Activated naive CD4-positive, alpha-beta T cell treated with anti-CD3 and anti-CD28 coated beads, Interleukin-2, amount 50 U/mL, for 24 hours (primary cell): Measurements from ENCODE around the gene CTNND1.
"Not testable (repeated sequence)": the region's sequence is repeated elsewhere in the genome, so short reads cannot be mapped to it uniquely, and the experiment has no call there.

Experiments
- H3K27ac Mint-ChIP-seq: one replicate; pipeline ENCODE4 v1.8.0; 2021; ENCODE audit warnings: mild to moderate bottlenecking, mixed read lengths
- H3K27me3 Mint-ChIP-seq: one replicate; pipeline ENCODE4 v1.8.0; 2021; ENCODE audit warnings: mixed read lengths
- H3K36me3 Mint-ChIP-seq: one replicate; pipeline ENCODE4 v1.8.0; 2021; ENCODE audit warnings: mixed read lengths
- H3K4me1 Mint-ChIP-seq: one replicate; pipeline ENCODE4 v1.8.0; 2021; ENCODE audit warnings: mixed read lengths
- H3K4me3 Mint-ChIP-seq: one replicate; pipeline ENCODE4 v1.8.0; 2021; ENCODE audit warnings: mild to moderate bottlenecking, mixed read lengths
- H3K9me3 Mint-ChIP-seq: one replicate; pipeline ENCODE4 v1.8.0; 2021; ENCODE audit warnings: mixed read lengths

Gene CTNND1

GRCh38 chr11:57800444-57801182, 39.0 kb downstream of the CTNND1 start:
- Mint-ChIP-seq H3K27me3 (no peaks in the 10 kb centered on the region), H3K4me3 (no peak overlapping the region), H3K36me3 (peaks cover 10% of the 10 kb centered on the region), H3K27ac (peak overlapping the region; percentile 74), H3K9me3 (no peaks in the 10 kb centered on the region), H3K4me1 (peaks cover 28% of the 10 kb centered on the region)

- Mint-ChIP-seq H3K4me1 (peaks cover 28% of the 10 kb centered on the region), H3K4me3 (no peak overlapping the region)
Observed at GRCh38 chr11:57801183-57801485, 39.5 kb downstream of the CTNND1 start.

GRCh38 chr11:57802411-57802810, 40.8 kb downstream of the CTNND1 start:
- H3K9me3 Mint-ChIP-seq, result no peaks in the 10 kb centered on the region
- H3K4me1 Mint-ChIP-seq, result peaks cover 28% of the 10 kb centered on the region
- no peak overlapping the region for H3K27ac Mint-ChIP-seq
- H3K27me3 Mint-ChIP-seq, result no peaks in the 10 kb centered on the region
- no peak overlapping the region for H3K4me3 Mint-ChIP-seq
- H3K36me3 Mint-ChIP-seq, result peaks cover 11% of the 10 kb centered on the region

More at GRCh38 chr11:57801183-57801485, 39.5 kb downstream of the CTNND1 start:
- no peak overlapping the region for H3K27ac Mint-ChIP-seq
- H3K27me3 Mint-ChIP-seq, result no peaks in the 10 kb centered on the region
- H3K9me3 Mint-ChIP-seq, result no peaks in the 10 kb centered on the region
- peaks cover 9% of the 10 kb centered on the region for H3K36me3 Mint-ChIP-seq

DNA sequence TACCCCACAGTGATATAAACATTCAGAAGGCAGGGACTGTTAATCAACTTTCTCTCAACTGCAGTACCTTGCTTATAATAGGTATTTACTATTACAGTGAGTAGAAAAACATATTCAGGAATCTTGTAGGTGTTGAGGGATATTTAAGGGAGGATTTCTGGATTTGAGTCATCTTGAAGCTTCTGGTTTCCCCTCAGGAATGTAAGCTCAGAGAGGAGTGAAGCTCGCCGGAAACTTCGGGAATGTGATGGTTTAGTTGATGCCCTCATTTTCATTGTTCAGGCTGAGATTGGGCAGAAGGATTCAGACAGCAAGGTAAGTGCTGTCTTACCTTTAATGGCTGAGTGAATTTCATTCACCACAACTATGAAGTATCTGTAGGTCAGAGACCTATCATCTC, 42.9 kb downstream of the CTNND1 start:
- Mint-ChIP-seq H3K9me3 (no peaks in the 10 kb centered on the region), H3K4me1 (peaks cover 16% of the 10 kb centered on the region), H3K27ac (no peak overlapping the region), H3K27me3 (no peaks in the 10 kb centered on the region), H3K36me3 (peaks cover 17% of the 10 kb centered on the region), H3K4me3 (no peak overlapping the region)

DNA sequence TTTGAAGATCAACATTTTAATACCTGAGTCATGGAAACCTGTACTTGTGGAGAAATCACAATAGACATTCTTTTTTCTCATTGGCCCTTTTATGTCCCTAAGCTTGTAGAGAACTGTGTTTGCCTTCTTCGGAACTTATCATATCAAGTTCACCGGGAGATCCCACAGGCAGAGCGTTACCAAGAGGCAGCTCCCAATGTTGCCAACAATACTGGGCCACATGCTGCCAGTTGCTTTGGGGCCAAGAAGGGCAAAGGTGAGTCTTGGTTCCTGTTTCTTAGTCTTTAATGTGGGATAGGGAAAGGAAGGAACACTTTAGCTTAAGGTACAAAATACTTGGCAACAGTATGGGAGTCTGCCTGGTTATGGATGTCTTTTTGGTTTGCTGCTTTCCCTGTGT, 44.2 kb downstream of the CTNND1 start:
- no peaks in the 10 kb centered on the region for H3K9me3 Mint-ChIP-seq
- no peak overlapping the region for H3K4me3 Mint-ChIP-seq
- H3K4me1 Mint-ChIP-seq, result peaks cover 9% of the 10 kb centered on the region
- H3K27ac Mint-ChIP-seq, result no peak overlapping the region
- H3K36me3 Mint-ChIP-seq, result peaks cover 17% of the 10 kb centered on the region
- H3K27me3 Mint-ChIP-seq, result no peaks in the 10 kb centered on the region

- Mint-ChIP-seq H3K9me3 (no peaks in the 10 kb centered on the region), H3K4me3 (no peak overlapping the region), H3K27me3 (no peaks in the 10 kb centered on the region), H3K36me3 (peaks cover 7% of the 10 kb centered on the region), H3K4me1 (no peaks in the 10 kb centered on the region), H3K27ac (no peak overlapping the region)
Observed at GRCh38 chr11:57812634-57813033, 51.0 kb downstream of the CTNND1 start.

GRCh38 chr11:57815476-57815875, 53.9 kb downstream of the CTNND1 start:
- Mint-ChIP-seq H3K27me3 (no peaks in the 10 kb centered on the region), H3K36me3 (peaks cover 1% of the 10 kb centered on the region), H3K9me3 (no peaks in the 10 kb centered on the region), H3K4me1 (no peaks in the 10 kb centered on the region), H3K4me3 (no peak overlapping the region), H3K27ac (peak overlapping the region; percentile 36)

DNA sequence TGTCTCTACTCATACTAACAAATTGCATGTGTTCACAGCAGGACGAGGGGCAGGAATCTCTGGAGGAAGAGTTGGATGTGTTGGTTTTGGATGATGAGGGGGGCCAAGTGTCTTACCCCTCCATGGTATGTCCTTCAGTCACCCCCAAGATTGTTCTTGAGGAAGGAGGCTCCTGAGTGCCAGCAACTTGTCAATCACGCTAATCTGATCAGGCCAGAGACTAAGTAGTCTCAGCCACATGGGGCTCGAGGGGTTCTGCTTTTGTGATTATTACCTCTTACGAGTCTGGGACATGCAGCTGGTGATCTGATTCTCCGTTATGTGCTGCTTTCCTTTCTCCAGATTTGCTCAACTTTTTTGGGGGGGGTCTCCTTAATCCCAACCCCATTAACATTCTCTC, 54.3 kb downstream of the CTNND1 start:
- Mint-ChIP-seq H3K4me3 (no peak overlapping the region), H3K27me3 (no peaks in the 10 kb centered on the region), H3K36me3 (peaks cover 1% of the 10 kb centered on the region), H3K9me3 (no peaks in the 10 kb centered on the region), H3K4me1 (no peaks in the 10 kb centered on the region), H3K27ac (peak overlapping the region; percentile 36)

DNA sequence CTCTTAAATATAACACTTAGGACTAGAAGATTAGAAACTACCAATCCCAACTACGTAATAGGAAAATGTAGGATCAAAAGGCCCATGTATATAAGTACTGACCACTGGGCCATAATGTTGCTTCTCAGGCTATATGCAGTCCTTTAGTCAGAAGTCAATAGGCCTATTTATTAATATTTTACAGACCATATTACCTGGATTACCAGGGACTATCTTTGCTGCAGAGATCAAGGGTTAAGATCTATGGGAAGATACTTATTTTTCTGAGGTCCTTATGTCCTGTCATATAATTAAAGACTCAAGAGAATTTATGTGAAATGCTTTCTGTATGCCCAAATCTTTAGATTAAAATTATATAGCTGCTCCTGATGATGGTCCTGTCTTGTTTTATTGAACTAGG, 57.2 kb downstream of the CTNND1 start:
- H3K4me3 Mint-ChIP-seq, result no peak overlapping the region
- no peak overlapping the region for H3K27ac Mint-ChIP-seq
- H3K27me3 Mint-ChIP-seq, result no peaks in the 10 kb centered on the region
- H3K9me3 Mint-ChIP-seq, result no peaks in the 10 kb centered on the region
- peaks cover 1% of the 10 kb centered on the region for H3K36me3 Mint-ChIP-seq
- H3K4me1 Mint-ChIP-seq, result no peaks in the 10 kb centered on the region

DNA sequence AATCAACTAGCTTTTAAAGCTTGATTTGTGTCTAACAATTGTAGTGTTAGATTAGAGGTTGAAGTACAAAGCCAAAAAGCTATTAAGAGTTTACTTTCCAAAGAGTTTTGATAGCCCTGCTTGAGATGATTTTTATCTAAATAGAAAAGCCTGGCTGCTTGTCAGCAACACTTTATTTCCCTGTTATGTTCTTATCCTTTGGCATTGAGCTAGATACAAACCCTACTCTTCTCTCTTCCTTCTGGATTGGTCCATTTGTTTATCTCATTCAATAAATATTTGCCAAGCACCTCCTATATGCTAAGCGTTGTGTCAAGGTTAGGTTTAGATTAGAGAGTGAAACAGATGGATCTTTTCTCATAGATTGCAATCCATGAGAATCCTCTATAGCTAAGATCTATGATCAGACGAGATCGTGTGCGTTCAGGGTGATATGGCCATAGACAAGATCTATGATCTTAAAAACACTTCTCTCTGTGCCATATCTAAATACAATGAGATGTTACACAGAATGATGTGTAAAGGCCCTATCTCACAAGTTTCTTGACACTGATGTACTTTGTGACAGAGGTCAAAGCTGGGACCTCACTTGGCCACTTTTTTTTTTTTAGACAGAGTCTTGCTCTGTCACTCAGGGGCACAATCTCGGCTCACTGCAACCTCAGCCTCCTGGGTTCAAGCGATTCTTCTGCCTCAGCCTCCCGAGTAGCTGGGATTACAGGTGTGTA, 57.8 kb downstream of the CTNND1 start:
- Mint-ChIP-seq H3K9me3 (no peaks in the 10 kb centered on the region), H3K4me3 (no peak overlapping the region), H3K27me3 (no peaks in the 10 kb centered on the region), H3K36me3 (peaks cover 1% of the 10 kb centered on the region), H3K27ac (no peak overlapping the region), H3K4me1 (no peaks in the 10 kb centered on the region)

GRCh38 chr11:57823859-57824258, 62.3 kb downstream of the CTNND1 start:
- H3K4me3 Mint-ChIP-seq, result no peak overlapping the region
- H3K27ac Mint-ChIP-seq, result no peak overlapping the region
- H3K27me3 Mint-ChIP-seq, result no peaks in the 10 kb centered on the region
- H3K9me3 Mint-ChIP-seq, result no peaks in the 10 kb centered on the region
- H3K4me1 Mint-ChIP-seq, result no peaks in the 10 kb centered on the region
- no peaks in the 10 kb centered on the region for H3K36me3 Mint-ChIP-seq

DNA sequence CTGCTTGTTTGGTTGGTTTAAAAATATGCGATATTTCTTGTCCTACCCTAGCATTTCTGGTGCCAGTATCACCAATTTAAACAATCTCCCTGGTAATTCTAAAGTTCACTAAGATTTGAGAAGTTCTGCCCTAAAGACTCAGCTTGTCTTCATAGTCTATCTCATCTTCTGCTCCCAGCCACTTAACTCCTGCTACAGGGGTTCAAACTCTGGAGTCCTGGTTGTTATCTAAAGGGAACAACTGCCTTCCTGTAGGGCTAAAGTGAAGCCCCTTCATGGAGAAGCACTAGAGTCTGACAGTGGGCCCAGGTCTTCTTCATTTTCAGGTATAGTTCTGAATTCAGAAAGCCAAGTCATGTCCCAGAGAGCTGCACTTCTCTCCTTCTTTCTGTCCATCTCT, 73.2 kb downstream of the CTNND1 start:
- peaks cover 27% of the 10 kb centered on the region for H3K27me3 Mint-ChIP-seq
- H3K27ac Mint-ChIP-seq, result no peak overlapping the region

GRCh38 chr11:57838609-57839008, 77.0 kb downstream of the CTNND1 start:
- H3K36me3 Mint-ChIP-seq, H3K4me3 Mint-ChIP-seq, H3K9me3 Mint-ChIP-seq, H3K4me1 Mint-ChIP-seq, H3K27ac Mint-ChIP-seq: not testable (repeated sequence)
- H3K27me3 Mint-ChIP-seq, result peaks cover 18% of the 10 kb centered on the region

More for the DNA sequence above, 73.2 kb downstream of the CTNND1 start:
- Mint-ChIP-seq H3K4me1 (no peaks in the 10 kb centered on the region), H3K4me3 (no peak overlapping the region), H3K9me3 (no peaks in the 10 kb centered on the region), H3K36me3 (no peaks in the 10 kb centered on the region)

- Mint-ChIP-seq H3K4me3 (no peak overlapping the region), H3K27me3 (peaks cover 3% of the 10 kb centered on the region), H3K27ac (no peak overlapping the region), H3K4me1 (no peaks in the 10 kb centered on the region), H3K9me3 (no peaks in the 10 kb centered on the region), H3K36me3 (no peaks in the 10 kb centered on the region)
Observed at GRCh38 chr11:57842873-57843272, 81.3 kb downstream of the CTNND1 start.

DNA sequence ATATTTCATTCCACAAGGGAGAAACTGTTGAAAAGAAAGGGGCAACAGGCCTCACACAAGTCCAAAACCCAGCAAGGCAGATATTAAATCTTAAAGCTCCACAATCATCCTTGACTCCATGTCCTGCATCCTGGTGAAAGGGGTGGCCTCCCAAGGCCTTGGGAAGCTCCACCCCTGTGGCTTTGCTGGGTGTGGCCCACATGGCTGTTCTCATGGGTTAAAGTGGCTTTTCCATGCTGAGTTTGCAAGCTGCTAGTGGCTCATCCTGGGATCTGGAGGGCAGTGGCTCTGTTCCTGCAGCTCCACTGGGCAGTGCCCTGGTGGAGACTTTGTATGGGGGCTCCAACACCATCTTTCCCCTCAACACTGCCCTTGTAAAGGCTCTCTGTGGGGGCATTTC, 106.4 kb downstream of the CTNND1 start:
- H3K4me3 Mint-ChIP-seq, result no peak overlapping the region

GRCh38 chr11:57868491-57868890, 106.9 kb downstream of the CTNND1 start:
- H3K4me3 Mint-ChIP-seq, result no peak overlapping the region
- no peaks in the 10 kb centered on the region for H3K27me3 Mint-ChIP-seq
- H3K9me3 Mint-ChIP-seq, result no peaks in the 10 kb centered on the region
- H3K27ac Mint-ChIP-seq, result no peak overlapping the region
- H3K4me1 Mint-ChIP-seq, result no peaks in the 10 kb centered on the region
- no peaks in the 10 kb centered on the region for H3K36me3 Mint-ChIP-seq

More for the DNA sequence above, 106.4 kb downstream of the CTNND1 start:
- Mint-ChIP-seq H3K9me3 (no peaks in the 10 kb centered on the region), H3K36me3 (no peaks in the 10 kb centered on the region), H3K27me3 (no peaks in the 10 kb centered on the region), H3K4me1 (no peaks in the 10 kb centered on the region), H3K27ac (no peak overlapping the region)
